Activated CD4-positive, CD25-positive, alpha-beta regulatory T cell treated with anti-CD3 and anti-CD28 coated beads, Interleukin-2, amount 50 U/mL, for 72 hours (primary cell): ENCODE measurements around the gene PCDHA1.
"Not testable (repeated sequence)": the region's sequence is repeated elsewhere in the genome, so short reads cannot be mapped to it uniquely, and the experiment has no call there.

ENCODE experiments used
- DNase-seq: peaks from one replicate; pipeline ENCODE4 v3.0.0; 2021

PCDHA1 gene

DNA sequence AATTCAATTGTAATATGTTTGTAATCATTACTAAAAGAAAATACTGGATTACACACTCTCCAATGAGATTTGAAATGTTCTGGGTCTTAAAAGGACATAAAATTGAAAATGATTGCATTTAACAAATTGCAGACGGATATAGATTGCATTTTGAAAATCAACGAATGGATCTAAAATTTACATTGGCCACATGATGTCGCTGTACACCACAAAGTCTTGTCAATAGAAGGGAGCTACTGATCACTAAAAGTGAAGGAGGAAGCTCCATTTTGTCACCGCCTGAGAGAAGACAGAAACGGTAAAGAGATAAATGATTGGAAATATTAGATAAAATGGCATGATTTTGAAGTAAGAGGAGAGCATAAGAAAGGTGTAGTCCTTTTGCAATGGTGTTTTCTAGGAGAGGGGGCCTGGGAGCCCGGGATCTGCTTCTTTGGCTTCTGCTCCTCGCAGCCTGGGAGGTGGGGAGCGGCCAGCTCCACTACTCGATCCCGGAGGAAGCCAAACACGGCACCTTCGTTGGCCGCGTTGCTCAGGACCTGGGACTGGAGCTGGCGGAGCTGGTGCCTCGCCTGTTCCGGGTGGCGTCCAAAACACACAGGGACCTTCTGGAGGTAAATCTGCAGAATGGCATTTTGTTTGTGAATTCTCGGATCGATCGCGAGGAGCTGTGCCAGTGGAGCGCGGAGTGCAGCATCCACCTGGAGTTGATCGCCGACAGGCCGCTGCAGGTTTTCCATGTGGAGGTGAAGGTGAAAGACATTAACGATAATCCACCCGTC is at the start of gene PCDHA1:
PCDHA1 (plus strand) TSS at position 236 of the 782 bp plus-strand sequence.
- no peak for DNase-seq

GRCh38 chr5:140737486-140737885 is 48.5 kb upstream of the PCDHA1 start:
- no peak for DNase-seq

GRCh38 chr5:140741967-140742366 is 44.0 kb upstream of the PCDHA1 start:
- DNase-seq, result no peak

GRCh38 chr5:140753561-140753960 is 32.4 kb upstream of the PCDHA1 start:
- no peak for DNase-seq

- no peak for DNase-seq
Measured at GRCh38 chr5:140764177-140764973, 21.6 kb upstream of the PCDHA1 start.

GRCh38 chr5:140767444-140767843 is 18.5 kb upstream of the PCDHA1 start:
- no peak for DNase-seq

GRCh38 chr5:140780512-140780911 is 5.4 kb upstream of the PCDHA1 start:
- no peak for DNase-seq

DNA sequence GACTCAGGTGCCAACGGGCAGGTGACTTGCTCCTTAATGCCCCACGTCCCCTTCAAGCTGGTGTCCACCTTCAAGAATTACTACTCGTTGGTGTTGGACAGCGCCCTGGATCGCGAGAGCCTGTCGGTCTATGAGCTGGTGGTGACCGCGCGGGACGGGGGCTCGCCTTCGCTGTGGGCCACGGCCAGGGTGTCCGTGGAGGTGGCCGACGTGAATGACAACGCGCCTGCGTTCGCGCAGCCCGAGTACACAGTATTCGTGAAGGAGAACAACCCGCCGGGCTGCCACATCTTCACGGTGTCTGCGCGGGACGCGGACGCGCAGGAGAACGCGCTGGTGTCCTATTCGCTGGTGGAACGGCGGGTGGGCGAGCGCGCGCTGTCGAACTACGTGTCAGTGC is 1.5 kb downstream of the PCDHA1 start:
- not testable (repeated sequence) for DNase-seq

DNA sequence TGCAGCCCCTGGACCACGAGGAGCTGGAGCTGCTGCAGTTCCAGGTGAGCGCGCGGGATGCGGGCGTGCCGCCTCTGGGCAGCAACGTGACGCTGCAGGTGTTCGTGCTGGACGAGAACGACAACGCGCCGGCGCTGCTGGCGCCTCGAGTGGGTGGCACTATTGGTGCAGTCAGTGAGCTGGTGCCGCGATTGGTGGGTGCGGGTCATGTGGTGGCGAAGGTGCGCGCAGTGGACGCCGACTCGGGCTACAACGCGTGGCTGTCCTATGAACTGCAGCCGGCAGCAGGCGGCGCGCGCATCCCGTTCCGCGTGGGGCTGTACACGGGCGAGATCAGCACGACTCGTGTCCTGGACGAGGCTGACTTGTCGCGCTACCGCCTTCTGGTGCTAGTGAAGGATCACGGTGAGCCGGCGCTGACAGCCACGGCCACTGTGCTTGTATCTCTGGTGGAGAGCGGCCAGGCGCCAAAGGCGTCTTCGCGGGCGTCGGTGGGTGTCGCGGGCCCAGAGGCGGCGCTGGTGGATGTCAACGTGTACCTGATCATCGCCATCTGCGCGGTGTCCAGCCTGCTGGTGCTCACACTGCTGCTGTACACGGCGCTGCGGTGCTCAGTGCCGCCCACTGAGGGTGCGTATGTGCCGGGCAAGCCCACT is 2.0 kb downstream of the PCDHA1 start:
- DNase-seq, result not testable (repeated sequence)

- DNase-seq, result no peak
Measured at GRCh38 chr5:140791089-140791488, 5.1 kb downstream of the PCDHA1 start.

DNA sequence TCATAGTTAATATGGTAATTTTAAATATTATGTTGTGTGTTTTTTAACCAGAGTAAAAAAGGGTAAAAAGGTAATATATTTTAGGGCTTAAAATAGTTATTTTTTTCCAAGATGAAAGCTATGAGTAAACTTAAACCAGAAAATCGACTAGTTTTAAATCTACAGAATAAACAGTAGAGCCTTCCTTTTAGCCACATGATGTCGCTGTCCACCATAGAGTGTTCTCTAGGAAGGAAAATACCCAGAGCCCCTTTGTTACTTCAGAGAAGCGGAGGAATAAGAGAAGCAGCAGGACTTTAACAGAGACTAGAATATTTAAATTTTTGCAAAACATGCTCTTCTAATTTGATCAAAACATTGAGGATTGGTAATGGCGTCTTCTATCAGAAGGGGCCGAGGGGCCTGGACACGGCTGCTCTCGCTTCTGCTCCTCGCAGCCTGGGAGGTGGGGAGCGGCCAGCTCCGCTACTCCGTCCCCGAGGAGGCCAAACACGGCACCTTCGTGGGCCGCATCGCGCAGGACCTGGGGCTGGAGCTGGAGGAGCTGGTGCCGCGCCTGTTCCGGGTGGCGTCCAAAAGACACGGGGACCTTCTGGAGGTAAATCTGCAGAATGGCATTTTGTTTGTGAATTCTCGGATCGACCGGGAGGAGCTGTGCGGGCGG is 8.8 kb downstream of the PCDHA1 start, which contains the start of gene PCDHA2:
PCDHA2 (plus strand) TSS at position 258 of the 664 bp plus-strand sequence.
- DNase-seq, result no peak

DNA sequence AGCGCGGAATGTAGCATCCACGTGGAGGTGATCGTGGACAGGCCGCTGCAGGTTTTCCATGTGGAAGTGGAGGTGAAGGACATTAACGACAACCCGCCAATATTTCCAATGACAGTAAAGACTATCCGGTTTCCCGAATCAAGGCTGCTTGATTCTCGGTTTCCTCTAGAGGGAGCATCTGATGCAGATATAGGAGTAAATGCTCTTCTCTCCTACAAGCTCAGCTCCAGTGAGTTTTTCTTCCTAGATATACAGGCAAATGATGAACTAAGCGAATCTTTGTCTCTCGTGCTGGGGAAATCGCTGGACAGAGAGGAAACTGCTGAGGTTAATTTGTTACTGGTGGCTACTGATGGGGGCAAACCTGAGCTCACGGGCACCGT is 9.3 kb downstream of the PCDHA1 start:
- DNase-seq, result no peak

DNA sequence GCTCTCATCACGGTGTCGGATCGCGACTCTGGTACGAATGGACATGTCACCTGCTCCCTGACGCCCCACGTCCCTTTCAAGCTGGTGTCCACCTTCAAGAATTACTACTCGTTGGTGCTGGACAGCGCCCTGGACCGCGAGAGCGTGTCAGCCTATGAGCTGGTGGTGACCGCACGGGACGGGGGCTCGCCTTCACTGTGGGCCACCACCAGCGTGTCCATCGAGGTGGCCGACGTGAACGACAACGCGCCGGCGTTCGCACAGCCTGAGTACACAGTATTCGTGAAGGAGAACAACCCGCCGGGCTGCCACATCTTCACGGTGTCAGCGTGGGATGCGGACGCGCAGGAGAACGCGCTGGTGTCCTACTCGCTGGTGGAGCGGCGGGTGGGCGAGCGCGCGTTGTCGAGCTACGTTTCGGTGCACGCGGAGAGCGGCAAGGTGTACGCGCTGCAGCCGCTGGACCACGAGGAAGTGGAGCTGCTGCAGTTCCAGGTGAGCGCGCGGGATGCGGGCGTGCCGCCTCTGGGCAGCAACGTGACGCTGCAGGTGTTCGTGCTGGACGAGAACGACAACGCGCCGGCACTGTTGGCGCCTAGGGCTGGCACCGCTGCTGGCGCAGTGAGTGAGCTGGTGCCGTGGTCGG is 10.3 kb downstream of the PCDHA1 start:
- not testable (repeated sequence) for DNase-seq

GRCh38 chr5:140796718-140797095 is 10.8 kb downstream of the PCDHA1 start:
- no peak for DNase-seq

- DNase-seq, result no peak
Measured at GRCh38 chr5:140800816-140801493, 15.0 kb downstream of the PCDHA1 start, which contains the start of gene PCDHA3. Gene PCDHA3 (plus strand): TSS chr5:140801057.

GRCh38 chr5:140801494-140801841 is 15.5 kb downstream of the PCDHA1 start:
- DNase-seq, result no peak

GRCh38 chr5:140802381-140802780 is 16.4 kb downstream of the PCDHA1 start:
- DNase-seq, result not testable (repeated sequence)

GRCh38 chr5:140802781-140803271 is 16.9 kb downstream of the PCDHA1 start:
- no peak for DNase-seq

DNA sequence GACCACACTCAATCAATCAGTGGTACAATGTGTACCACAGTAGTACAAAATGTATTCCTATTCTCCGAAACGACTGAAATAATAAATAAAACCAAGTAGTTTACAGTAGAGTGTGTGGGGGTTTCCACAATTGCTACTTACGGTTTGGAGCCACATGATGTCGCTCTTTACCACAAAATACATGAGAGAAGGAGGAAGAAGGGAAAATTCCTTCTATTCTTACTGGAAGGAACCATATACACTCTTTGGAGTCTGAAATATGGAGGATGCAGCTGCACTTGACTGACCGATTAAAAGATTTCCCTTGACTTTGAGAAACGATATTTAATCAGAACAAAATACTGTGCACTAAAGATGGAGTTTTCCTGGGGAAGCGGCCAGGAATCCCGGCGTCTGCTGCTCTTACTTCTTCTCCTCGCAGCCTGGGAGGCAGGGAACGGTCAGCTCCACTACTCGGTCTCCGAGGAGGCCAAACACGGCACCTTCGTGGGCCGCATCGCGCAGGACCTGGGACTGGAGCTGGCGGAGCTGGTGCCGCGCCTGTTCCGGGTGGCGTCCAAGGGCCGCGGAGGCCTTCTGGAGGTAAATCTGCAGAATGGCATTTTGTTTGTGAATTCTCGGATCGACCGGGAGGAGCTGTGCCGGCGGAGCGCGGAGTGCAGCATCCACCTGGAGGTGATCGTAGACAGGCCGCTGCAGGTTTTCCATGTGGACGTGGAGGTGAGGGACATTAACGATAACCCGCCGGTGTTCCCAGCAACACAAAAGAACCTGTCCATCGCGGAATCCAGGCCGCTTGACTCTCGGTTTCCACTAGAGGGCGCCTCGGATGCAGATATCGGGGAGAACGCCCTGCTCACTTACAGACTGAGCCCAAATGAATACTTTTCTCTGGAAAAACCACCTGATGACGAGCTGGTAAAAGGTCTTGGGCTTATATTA is 21.2 kb downstream of the PCDHA1 start, which contains the start of gene PCDHA4:
PCDHA4 (plus strand) TSS at position 235 of the 942 bp plus-strand sequence.
- no peak for DNase-seq

DNA sequence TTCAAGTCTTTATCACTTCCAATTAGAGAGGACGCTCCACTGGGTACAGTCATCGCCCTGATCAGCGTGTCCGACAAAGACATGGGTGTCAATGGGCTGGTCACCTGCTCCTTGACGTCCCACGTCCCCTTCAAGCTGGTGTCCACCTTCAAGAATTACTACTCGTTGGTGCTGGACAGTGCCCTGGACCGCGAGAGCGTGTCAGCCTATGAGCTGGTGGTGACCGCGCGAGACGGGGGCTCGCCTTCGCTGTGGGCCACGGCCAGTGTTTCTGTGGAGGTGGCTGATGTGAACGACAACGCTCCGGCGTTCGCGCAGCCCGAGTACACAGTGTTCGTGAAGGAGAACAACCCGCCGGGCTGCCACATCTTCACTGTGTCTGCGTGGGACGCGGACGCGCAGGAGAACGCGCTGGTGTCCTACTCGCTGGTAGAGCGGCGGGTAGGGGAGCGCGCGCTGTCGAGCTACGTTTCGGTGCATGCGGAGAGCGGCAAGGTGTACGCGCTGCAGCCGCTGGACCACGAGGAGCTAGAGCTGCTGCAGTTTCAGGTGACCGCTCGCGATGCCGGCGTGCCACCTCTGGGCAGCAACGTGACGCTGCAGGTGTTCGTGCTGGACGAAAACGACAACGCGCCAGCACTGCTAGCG is 22.4 kb downstream of the PCDHA1 start:
- DNase-seq, result not testable (repeated sequence)
